ENCODE measurements around the gene SIRT6.

Gene SIRT6

DNA sequence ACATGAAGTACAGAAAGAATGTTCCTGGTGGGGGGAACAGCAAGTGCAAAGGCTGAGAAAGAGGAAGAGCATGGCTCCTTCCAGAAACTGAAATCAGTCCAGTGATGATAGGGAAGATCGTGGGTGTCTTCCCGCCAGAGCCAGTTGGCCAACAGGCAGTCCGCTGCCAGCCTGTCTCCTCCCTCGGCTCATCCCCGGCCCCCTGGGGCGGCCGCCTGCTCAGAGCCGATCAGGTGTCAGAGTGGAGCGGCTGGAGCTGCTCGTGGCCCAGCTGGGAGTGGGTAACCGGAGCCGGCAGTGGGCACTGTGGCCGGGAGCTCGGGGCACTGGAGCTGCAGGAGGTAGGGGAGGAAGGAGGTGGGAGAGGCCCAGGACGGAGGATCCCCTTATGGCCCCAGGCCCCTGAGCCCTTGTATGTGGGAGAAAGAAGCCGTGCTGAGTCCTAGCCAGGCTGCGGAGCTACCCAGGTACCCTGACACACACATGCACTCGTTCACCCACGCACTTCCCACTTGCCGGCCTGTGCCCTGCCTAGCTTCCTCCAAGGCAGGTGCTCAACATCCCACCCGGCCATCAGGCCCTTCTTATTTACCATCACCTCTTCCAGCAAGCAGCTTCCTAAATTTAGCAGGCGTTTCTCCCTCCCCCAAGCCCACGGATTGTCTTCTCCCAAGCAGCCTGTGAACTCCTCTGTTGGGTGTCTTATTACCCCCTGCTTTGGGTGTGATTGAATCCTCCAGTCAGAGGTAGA is 1.8 kb upstream of the SIRT6 start:
- Histone ChIP-seq H3K9ac (ENCODE audit: low read length) (no peak overlapping the region), H3K9me3 (ENCODE audit: control insufficient read depth, low read length) (no peaks in the 10 kb centered on the region), H3K4me1 (ENCODE audit: control insufficient read depth, insufficient read depth, low read length) (peaks cover 19% of the 10 kb centered on the region), H3K4me3 (ENCODE audit: low read length) (no peak overlapping the region), H3K36me3 (ENCODE audit: control insufficient read depth, insufficient read depth, low read length) (no peaks in the 10 kb centered on the region), H3K27me3 (ENCODE audit: control insufficient read depth, insufficient read depth, low read length) (no peaks in the 10 kb centered on the region)

- Histone ChIP-seq H3K9ac (ENCODE audit: low read length) (no peak overlapping the region), H3K4me1 (ENCODE audit: control insufficient read depth, insufficient read depth, low read length) (peaks cover 12% of the 10 kb centered on the region), H3K36me3 (ENCODE audit: control insufficient read depth, insufficient read depth, low read length) (peaks cover 5% of the 10 kb centered on the region), H3K27me3 (ENCODE audit: control insufficient read depth, insufficient read depth, low read length) (no peaks in the 10 kb centered on the region), H3K4me3 (ENCODE audit: low read length) (no peak overlapping the region), H3K9me3 (ENCODE audit: control insufficient read depth, low read length) (no peaks in the 10 kb centered on the region)
Measured at GRCh38 chr19:4181053-4181508, 1.3 kb downstream of the SIRT6 start.

DNA sequence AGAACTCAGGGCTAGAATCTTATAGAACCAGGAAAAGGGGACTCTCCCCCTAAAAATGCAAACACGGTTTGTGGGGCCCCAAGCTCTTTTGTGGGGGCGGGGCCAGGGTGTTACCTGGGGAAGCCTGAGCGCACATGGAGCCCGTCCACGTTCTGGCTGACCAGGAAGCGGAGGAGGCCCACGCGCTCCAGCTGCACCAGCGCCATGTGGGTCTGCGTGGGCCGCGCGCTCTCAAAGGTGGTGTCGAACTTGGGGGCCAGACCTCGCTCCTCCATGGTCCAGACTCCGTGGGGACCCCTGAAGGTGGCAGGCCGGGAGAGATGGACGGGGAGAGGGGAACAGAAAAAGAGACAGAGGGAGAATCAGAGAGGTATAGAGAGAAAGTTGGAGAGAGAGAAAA is 3.4 kb downstream of the SIRT6 start:
- Histone ChIP-seq H3K4me1 (ENCODE audit: control insufficient read depth, insufficient read depth, low read length) (peaks cover 12% of the 10 kb centered on the region), H3K36me3 (ENCODE audit: control insufficient read depth, insufficient read depth, low read length) (peaks cover 5% of the 10 kb centered on the region), H3K4me3 (ENCODE audit: low read length) (no peak overlapping the region), H3K9ac (ENCODE audit: low read length) (no peak overlapping the region), H3K27me3 (ENCODE audit: control insufficient read depth, insufficient read depth, low read length) (no peaks in the 10 kb centered on the region), H3K9me3 (ENCODE audit: control insufficient read depth, low read length) (no peaks in the 10 kb centered on the region)

GRCh38 chr19:4177146-4177545 is 5.2 kb downstream of the SIRT6 start:
- Histone ChIP-seq H3K4me3 (ENCODE audit: low read length) (no peak overlapping the region), H3K36me3 (ENCODE audit: control insufficient read depth, insufficient read depth, low read length) (peaks cover 5% of the 10 kb centered on the region), H3K9me3 (ENCODE audit: control insufficient read depth, low read length) (no peaks in the 10 kb centered on the region), H3K9ac (ENCODE audit: low read length) (no peak overlapping the region), H3K4me1 (ENCODE audit: control insufficient read depth, insufficient read depth, low read length) (peaks cover 12% of the 10 kb centered on the region), H3K27me3 (ENCODE audit: control insufficient read depth, insufficient read depth, low read length) (peaks cover 10% of the 10 kb centered on the region)

GRCh38 chr19:4175669-4175931 is 6.8 kb downstream of the SIRT6 start:
- Histone ChIP-seq H3K9ac (ENCODE audit: low read length) (no peak overlapping the region), H3K36me3 (ENCODE audit: control insufficient read depth, insufficient read depth, low read length) (peaks cover 5% of the 10 kb centered on the region), H3K4me3 (ENCODE audit: low read length) (no peak overlapping the region), H3K4me1 (ENCODE audit: control insufficient read depth, insufficient read depth, low read length) (peaks cover 4% of the 10 kb centered on the region), H3K27me3 (ENCODE audit: control insufficient read depth, insufficient read depth, low read length) (peaks cover 10% of the 10 kb centered on the region), H3K9me3 (ENCODE audit: control insufficient read depth, low read length) (no peaks in the 10 kb centered on the region)

GRCh38 chr19:4174895-4175668 is 7.3 kb downstream of the SIRT6 start:
- no peak overlapping the region for H3K4me3 ChIP-seq (ENCODE audit: low read length)
- H3K9ac ChIP-seq (ENCODE audit: low read length): no peak overlapping the region
- H3K27me3 ChIP-seq (ENCODE audit: control insufficient read depth, insufficient read depth, low read length): peaks cover 10% of the 10 kb centered on the region
- peaks cover 5% of the 10 kb centered on the region for H3K36me3 ChIP-seq (ENCODE audit: control insufficient read depth, insufficient read depth, low read length)
- H3K4me1 ChIP-seq (ENCODE audit: control insufficient read depth, insufficient read depth, low read length): no peaks in the 10 kb centered on the region
- H3K9me3 ChIP-seq (ENCODE audit: control insufficient read depth, low read length): no peaks in the 10 kb centered on the region

GRCh38 chr19:4174213-4174894 is 8.0 kb downstream of the SIRT6 start:
- H3K36me3 ChIP-seq (ENCODE audit: control insufficient read depth, insufficient read depth, low read length): peaks cover 5% of the 10 kb centered on the region
- no peak overlapping the region for H3K9ac ChIP-seq (ENCODE audit: low read length)

GRCh38 chr19:4173479-4174212 is 8.7 kb downstream of the SIRT6 start:
- peaks cover 10% of the 10 kb centered on the region for H3K27me3 ChIP-seq (ENCODE audit: control insufficient read depth, insufficient read depth, low read length)
- H3K9ac ChIP-seq (ENCODE audit: low read length): no peak overlapping the region
- peaks cover 5% of the 10 kb centered on the region for H3K36me3 ChIP-seq (ENCODE audit: control insufficient read depth, insufficient read depth, low read length)

More at GRCh38 chr19:4174213-4174894, 8.0 kb downstream of the SIRT6 start:
- Histone ChIP-seq H3K4me3 (ENCODE audit: low read length) (no peak overlapping the region), H3K4me1 (ENCODE audit: control insufficient read depth, insufficient read depth, low read length) (no peaks in the 10 kb centered on the region), H3K27me3 (ENCODE audit: control insufficient read depth, insufficient read depth, low read length) (peaks cover 10% of the 10 kb centered on the region), H3K9me3 (ENCODE audit: control insufficient read depth, low read length) (no peaks in the 10 kb centered on the region)

GRCh38 chr19:4172861-4173473 is 9.4 kb downstream of the SIRT6 start:
- H3K36me3 ChIP-seq (ENCODE audit: control insufficient read depth, insufficient read depth, low read length): peaks cover 5% of the 10 kb centered on the region
- no peaks in the 10 kb centered on the region for H3K4me1 ChIP-seq (ENCODE audit: control insufficient read depth, insufficient read depth, low read length)
- H3K9ac ChIP-seq (ENCODE audit: low read length): no peak overlapping the region
- peaks cover 10% of the 10 kb centered on the region for H3K27me3 ChIP-seq (ENCODE audit: control insufficient read depth, insufficient read depth, low read length)
- no peaks in the 10 kb centered on the region for H3K9me3 ChIP-seq (ENCODE audit: control insufficient read depth, low read length)
- no peak overlapping the region for H3K4me3 ChIP-seq (ENCODE audit: low read length)

More at GRCh38 chr19:4173479-4174212, 8.7 kb downstream of the SIRT6 start:
- Histone ChIP-seq H3K4me3 (ENCODE audit: low read length) (no peak overlapping the region), H3K4me1 (ENCODE audit: control insufficient read depth, insufficient read depth, low read length) (no peaks in the 10 kb centered on the region), H3K9me3 (ENCODE audit: control insufficient read depth, low read length) (no peaks in the 10 kb centered on the region)

- no peak overlapping the region for H3K4me3 ChIP-seq (ENCODE audit: low read length)
- H3K36me3 ChIP-seq (ENCODE audit: control insufficient read depth, insufficient read depth, low read length): no peaks in the 10 kb centered on the region
- no peaks in the 10 kb centered on the region for H3K9me3 ChIP-seq (ENCODE audit: control insufficient read depth, low read length)
- H3K4me1 ChIP-seq (ENCODE audit: control insufficient read depth, insufficient read depth, low read length): no peaks in the 10 kb centered on the region
- peaks cover 10% of the 10 kb centered on the region for H3K27me3 ChIP-seq (ENCODE audit: control insufficient read depth, insufficient read depth, low read length)
- H3K9ac ChIP-seq (ENCODE audit: low read length): no peak overlapping the region
Measured at GRCh38 chr19:4171676-4172075, 10.7 kb downstream of the SIRT6 start.

DNA sequence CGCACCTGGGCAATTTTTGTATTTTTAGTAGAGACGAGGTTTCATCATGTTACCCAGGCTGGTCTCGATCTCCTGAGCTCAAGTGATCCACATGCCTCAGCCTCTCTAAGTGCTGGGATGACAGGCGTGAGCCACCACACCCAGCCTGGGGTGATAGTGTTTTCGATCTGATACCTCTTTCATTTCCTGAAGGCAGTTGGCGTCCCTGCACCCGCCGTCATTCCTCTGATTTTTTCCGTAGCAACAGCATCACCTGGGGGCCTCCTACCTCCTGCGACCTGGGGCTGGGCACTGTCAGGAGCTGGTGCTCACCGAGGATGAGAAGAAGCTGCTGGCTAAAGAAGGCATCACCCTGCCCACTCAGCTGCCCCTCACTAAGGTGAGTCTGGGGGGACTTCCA is 18.1 kb downstream of the SIRT6 start:
- no peaks in the 10 kb centered on the region for H3K4me1 ChIP-seq (ENCODE audit: control insufficient read depth, insufficient read depth, low read length)
- no peak overlapping the region for H3K9ac ChIP-seq (ENCODE audit: low read length)
- no peaks in the 10 kb centered on the region for H3K27me3 ChIP-seq (ENCODE audit: control insufficient read depth, insufficient read depth, low read length)
- H3K36me3 ChIP-seq (ENCODE audit: control insufficient read depth, insufficient read depth, low read length): no peaks in the 10 kb centered on the region
- no peaks in the 10 kb centered on the region for H3K9me3 ChIP-seq (ENCODE audit: control insufficient read depth, low read length)
- H3K4me3 ChIP-seq (ENCODE audit: low read length): no peak overlapping the region

Measured in mucosa of stomach (tissue), 1 donor.